C4-2B (cell line): ENCODE results near the gene FFAR4.

Experiments
- H3K27ac ChIP-seq: fragments of 450-650 bp; 2 replicates; pipeline ENCODE4 v1.5.1; 2017
- ZFX ChIP-seq: fragments of 450-650 bp; IDR thresholded peaks from 2 replicates; pipeline ENCODE4 v1.6.1; 2017
- TF ChIP-seq, protein P1 (sequence below): fragments of 450-650 bp; conservative IDR thresholded peaks from 2 replicates; pipeline ENCODE4 v1.5.1; 2017; ENCODE audit warnings: mild to moderate bottlenecking

Gene FFAR4

GRCh38 chr10:93595378-93596161, 29.1 kb downstream of the FFAR4 start:
- TF ChIP-seq ZFX: no peak
- TF ChIP-seq, protein P1, sequence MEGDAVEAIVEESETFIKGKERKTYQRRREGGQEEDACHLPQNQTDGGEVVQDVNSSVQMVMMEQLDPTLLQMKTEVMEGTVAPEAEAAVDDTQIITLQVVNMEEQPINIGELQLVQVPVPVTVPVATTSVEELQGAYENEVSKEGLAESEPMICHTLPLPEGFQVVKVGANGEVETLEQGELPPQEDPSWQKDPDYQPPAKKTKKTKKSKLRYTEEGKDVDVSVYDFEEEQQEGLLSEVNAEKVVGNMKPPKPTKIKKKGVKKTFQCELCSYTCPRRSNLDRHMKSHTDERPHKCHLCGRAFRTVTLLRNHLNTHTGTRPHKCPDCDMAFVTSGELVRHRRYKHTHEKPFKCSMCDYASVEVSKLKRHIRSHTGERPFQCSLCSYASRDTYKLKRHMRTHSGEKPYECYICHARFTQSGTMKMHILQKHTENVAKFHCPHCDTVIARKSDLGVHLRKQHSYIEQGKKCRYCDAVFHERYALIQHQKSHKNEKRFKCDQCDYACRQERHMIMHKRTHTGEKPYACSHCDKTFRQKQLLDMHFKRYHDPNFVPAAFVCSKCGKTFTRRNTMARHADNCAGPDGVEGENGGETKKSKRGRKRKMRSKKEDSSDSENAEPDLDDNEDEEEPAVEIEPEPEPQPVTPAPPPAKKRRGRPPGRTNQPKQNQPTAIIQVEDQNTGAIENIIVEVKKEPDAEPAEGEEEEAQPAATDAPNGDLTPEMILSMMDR: no peak
- no peak overlapping the region for H3K27ac ChIP-seq

- TF ChIP-seq, protein P1: no peak
- TF ChIP-seq ZFX: no peak
- no peak overlapping the region for H3K27ac ChIP-seq
These were observed 30.1 kb downstream of the FFAR4 start for GRCh38 chr10:93596539-93596938.

GRCh38 chr10:93597075-93597599, 30.7 kb downstream of the FFAR4 start:
- TF ChIP-seq ZFX: no peak
- TF ChIP-seq, protein P1: no peak
- no peak overlapping the region for H3K27ac ChIP-seq

GRCh38 chr10:93598157-93598556, 31.7 kb downstream of the FFAR4 start:
- TF ChIP-seq, protein P1: no peak
- TF ChIP-seq ZFX: no peak
- H3K27ac ChIP-seq: no peak overlapping the region

DNA sequence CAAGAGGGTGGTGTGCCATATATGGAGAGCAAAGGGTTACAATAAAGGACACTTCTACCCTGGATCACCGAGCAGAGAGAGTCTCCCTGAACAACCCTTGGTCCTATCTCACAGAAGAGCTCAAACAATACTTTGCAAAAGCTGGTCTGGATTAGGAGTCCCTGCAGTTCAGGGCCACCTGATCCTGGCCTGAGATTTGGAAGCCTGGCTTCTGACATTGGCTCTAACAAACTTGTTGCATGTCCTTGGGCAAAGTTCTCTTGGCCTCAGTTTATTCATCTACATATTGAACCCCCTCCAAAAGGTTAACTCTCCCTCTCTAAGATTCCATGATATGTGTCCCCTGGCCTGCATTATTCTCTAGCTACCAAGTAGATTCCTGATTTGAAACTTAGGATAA, 32.9 kb downstream of the FFAR4 start:
- TF ChIP-seq, protein P1: no peak
- TF ChIP-seq ZFX: no peak

DNA sequence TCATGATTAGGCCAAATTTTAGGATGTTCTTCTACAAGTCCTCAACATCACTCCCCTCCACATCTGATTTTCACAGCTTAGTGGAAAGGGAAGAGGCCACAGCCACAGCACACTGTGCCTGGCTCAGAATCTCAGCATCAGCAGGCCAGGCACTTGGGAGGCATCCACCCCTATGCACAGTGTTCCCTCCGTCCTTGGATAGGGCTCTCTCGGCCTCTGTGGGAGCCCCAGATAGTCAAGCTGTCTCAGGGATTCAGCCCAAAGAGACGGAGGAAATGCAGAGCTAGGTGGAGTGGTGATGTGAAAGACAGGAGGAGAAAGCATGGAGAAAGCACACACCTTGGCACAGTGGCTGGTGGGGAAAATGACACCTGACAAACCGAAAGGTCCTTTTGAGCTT, 33.3 kb downstream of the FFAR4 start:
- TF ChIP-seq ZFX: no peak
- TF ChIP-seq, protein P1: no peak
- H3K27ac ChIP-seq: no peak overlapping the region

More for the DNA sequence above, 32.9 kb downstream of the FFAR4 start:
- H3K27ac ChIP-seq: no peak overlapping the region

DNA sequence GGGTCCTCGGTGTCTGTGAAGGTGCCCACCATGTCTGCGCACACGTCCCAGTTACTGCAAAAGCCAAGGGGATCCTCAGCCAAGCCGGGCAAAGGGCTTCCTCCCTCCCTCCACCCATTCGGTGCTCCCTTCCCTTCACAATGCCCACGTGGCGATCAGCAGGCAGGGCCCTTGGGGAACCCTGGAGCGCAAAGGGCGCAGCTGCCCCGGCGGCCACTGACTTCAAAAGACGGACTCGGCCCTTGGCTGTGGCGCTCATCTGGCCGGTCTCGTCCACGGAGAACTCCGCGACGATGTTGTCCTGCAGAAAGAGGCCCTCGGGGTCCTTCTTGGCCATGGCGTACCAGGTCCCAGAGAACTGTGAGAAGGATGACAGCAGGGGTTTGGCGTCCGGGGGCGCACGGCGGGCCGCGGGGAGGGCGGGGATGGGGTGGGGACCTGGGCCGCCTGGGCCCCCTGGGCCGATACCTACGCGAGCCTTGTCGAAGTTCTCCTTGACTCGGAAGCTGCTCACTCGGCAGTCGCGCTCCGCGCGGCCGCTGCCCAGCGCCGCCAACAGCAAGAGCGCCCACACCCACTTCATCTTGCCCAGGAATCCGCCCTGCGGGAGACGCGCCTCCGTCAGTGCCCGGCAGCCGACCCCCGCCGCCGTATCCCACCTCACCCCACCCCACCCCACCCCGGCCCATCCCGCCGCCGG, 34.1 kb downstream of the FFAR4 start:
- no peak overlapping the region for H3K27ac ChIP-seq
- TF ChIP-seq ZFX: no peak
- TF ChIP-seq, protein P1: no peak
